Measurements from ENCODE around the gene GRAMD1B.
A peak's percentile ranks its signal among the peaks of the same experiment; 100 is the strongest.

The GRAMD1B gene

DNA sequence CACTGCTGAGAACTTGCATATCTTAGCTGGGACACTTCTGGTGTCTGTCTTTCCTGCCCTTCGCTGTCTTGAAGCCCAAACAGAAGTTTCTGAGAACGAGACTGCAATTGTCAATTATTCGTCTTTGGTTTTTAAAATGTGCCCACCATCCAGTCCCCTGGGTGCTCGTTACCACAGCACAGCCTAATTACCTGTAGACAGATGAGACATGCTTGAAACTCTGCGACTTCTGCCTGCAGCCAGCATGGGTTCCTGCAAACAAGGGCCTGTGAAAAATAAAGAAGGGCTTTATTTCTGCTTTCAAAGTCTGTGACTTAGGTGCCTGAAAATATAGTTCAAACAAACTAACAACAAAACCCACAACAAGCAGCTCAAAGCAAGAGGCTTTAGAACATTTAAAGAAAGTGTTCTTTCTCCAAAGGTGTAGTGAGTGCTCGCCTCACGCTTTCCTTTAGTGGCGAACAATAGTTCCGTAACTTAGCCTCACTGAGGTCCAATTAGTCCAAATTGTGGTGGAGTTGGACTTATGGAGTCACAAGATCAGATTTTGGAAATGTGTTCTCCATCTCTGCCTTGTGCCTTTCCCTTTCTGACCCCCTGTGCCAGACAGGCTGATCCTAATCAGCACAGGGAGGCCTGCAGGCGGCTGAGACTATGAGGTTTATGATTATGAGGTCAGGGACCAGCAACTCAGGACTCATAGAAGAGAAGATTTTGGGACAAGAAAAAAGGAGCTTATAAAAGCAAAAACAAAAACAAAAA is 20.4 kb upstream of the GRAMD1B start:
- no peak for DNase-seq (ENCODE audit: low read depth)

DNA sequence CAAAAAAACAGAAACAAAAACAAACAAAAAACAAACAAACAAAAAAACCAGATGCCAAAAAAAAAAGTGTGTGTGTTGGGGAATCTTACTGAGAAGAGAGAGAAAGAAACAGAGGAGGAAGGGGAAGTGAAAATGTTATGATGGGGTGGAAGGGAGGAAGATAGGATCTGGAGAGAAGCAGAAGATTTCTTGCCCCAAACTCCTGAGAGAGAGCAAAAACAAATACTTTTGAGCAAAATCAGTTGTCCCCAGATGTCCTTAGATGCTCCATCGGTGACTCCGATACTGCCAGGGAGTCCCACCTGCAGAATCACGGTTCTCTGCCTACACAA is 19.9 kb upstream of the GRAMD1B start:
- DNase-seq (ENCODE audit: low read depth) = no peak

DNA sequence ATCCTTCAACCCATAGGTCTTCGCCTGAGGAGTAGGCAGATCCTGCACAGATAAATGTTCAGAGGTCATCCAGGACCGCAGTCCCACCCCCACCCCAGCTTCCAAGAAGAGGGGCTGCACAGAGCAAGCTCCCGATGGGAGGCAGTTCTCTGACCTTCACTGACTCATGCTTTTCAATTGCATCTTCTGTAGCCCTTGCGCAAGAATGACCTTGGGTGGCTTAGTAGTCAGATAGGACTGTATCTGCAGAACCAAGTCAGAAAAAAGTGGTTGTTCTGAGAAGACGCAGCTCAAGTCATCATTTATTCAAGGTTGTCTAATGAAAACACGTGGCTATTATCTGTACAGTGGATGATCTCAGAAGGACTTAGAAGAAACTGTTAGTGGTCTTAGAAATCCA is 16.4 kb upstream of the GRAMD1B start:
- no peak for DNase-seq (ENCODE audit: low read depth)

DNA sequence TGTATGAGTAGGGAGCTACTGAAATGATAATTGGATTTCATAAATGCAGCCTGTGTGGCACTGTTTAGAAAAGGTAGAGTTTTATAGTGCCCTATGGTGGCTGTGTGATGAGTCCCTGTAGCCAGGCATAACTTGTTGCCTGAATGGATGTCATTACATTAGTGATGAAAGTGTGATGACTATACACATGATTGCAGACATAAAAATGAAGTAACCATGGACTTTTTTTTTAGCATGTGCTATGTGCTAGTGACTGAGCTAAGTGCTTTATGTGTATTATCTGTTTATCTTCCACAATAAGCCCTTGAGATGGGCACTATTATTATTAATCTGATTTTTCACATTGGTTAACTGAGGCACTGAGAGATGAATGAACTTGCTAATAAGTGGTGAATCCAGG is 13.5 kb upstream of the GRAMD1B start:
- no peak for DNase-seq (ENCODE audit: low read depth)

DNA sequence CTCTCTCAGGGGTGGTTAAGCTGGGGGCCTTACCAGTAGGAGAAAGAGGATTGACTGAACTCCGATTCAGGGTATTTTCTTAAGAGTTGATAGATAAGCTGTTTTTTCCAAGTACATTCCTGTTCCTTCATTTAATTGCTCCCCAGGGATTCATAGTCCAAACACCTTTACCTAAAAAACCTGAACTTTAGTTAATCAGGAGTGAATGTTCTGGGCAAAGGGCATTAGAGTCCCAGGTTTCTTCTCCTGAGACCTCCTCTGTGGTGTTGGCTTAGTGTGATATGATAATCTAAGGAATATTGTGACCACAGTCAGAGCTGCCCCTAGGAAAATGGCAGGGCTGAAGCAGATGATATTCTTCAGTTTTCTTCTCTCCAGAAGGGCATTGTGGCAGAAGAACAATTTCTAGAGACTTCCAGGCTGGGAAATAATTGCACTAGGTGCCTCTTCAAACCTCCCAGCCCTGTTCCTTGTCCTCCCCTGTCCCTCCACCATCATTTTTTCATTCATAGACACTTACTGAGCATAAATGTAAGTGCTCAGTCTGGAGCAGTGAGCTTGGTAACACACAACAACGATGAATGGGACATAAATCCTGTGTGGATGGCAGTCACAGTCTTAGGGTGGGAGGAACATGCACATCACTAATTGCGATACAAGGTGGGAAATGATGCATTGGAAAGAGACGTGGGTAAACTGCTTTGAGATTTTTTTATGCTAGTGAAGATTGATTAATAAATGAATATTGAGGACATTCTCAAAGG is 11.5 kb upstream of the GRAMD1B start:
- no peak for DNase-seq (ENCODE audit: low read depth)

DNA sequence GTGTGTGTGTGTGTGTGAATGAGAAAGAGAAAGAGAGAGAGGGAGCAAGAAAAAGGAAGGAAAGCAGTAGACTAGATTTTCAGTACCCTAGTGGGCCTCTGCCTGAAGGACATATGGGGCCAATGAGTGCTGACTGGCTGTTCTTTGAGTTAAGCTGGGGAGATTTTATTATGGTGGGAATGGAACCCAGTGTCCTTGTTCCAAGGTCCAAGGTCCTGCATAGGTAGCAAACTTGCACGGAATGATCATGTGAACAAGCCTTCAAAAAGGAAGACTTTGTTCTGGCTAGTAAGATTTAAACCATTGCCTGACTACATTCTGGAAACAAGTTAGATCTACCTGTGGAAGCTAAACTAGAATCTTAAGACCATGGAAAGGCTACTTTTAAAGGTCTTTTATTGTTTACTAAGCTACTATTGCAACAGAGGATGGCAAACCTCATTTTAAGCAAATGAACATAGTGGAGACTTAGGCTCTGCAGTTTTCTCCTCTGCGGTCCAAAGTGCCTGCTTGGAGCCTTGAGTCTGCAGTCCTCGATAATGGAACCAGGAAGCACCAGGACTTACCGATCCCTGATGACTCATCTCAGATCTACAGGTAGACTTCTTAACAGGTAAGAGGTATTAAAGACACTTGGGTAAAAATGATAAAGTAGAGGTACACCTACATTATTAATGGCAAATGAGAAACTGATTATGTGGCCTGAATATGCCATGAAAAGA is 10.2 kb upstream of the GRAMD1B start:
- no peak for DNase-seq (ENCODE audit: low read depth)

DNA sequence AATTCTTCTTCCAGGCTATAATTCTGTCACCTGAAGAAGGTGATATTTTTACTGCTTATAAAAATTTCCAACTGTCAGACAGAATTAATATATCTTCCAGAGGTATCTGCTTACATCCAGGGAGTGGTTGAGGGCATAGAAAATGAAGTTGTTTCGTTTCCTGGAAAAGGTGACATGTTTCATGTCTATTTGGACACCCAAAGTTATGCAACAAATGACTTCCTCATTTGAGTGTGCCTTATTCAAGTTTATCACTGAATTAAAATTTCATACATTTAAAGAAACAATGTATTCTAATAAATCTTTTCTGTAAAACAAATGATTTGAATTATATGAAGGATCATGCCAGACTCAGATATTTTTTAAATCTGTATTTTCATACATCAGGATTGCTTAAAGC is 8.5 kb upstream of the GRAMD1B start:
- no peak for DNase-seq (ENCODE audit: low read depth)

DNA sequence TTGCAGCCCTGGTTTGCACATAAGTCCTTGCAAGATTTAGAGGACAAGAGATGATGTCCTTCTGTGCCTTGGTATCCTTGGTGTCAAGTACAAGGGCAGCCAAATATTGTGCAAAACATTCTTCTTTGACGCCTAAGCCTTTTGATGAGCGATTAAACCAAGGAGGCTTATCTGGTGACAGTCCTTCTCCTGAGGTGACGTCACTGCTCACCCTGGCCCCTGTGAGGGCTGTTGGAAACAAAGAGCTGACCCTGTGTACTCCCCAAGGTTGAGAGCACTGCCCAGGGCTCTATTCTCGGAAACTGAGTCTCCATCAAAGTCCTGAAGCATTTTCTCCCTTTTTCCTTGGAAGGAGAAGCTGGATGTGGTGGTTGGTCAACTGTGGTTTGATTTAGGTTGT is 4.7 kb upstream of the GRAMD1B start:
- no peak for DNase-seq (ENCODE audit: low read depth)

DNA sequence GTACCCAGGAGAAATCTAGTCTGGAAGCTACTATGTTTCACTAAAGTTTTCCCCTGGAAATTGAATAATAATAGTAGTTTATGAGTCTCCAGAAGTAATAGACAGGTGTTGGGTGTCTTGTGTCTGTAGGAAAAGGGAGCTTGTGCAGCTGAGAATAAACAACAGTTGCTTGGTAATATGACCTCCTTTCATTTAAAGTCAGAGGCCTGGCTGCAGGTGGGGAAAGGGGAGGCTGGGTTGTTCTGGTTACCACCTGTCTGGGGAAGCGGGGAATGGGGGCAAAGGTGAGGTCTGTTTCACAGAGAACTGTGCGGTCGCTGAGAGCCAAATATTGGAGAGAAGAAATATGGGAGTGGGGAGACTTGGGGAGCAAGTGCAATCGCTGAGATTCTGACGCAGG is 3.3 kb upstream of the GRAMD1B start:
- no peak for DNase-seq (ENCODE audit: low read depth)

DNA sequence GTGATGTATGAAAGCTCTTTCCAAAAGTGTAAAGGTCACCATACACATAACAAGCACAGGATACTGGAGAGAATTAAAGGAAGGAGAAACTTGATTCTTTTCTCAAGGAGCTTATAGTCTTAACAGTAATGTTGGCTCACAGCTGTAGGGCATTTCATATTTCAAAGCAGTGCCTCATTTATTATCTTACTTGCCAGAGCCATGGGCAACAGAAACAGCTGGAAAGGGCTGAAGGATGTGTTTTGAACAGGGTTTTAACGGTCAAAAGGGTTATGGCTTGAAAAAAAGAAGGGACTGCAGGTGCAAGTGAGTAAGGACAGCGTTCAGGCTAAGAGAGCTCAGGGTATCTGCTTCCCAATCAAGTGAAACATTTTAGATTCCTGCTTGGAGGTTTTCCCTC is 2.7 kb upstream of the GRAMD1B start:
- DNase-seq (ENCODE audit: low read depth) = no peak

DNA sequence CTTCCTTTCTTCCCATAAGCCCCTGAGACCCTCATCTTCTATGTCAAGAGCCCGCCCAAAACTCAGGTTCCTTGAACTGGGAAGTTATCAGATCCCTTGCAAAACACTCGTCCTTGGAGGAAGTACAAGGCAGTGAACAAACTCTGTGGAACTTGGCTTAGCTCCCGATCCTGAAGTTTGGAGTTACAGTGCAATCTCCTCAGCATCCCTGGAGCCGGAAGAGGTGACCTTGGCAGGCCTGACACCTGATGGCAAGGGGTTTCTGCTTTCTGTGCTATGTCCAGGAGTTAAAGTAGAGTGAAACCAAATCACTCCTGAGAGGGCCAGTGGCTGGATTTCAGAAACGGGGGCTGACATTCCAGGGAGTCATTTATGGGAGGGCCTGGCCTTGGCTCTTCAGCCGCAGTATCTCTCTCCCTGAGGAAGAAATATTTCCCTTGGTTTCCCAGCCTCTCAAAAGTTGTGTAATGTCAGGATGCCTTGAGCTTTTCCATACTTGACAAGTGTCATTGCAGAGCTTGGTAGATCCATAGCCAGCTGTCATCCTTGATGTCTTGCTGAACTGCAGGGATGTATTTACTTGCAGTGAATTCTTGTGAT is 1.9 kb upstream of the GRAMD1B start:
- no peak for DNase-seq (ENCODE audit: low read depth)

DNA sequence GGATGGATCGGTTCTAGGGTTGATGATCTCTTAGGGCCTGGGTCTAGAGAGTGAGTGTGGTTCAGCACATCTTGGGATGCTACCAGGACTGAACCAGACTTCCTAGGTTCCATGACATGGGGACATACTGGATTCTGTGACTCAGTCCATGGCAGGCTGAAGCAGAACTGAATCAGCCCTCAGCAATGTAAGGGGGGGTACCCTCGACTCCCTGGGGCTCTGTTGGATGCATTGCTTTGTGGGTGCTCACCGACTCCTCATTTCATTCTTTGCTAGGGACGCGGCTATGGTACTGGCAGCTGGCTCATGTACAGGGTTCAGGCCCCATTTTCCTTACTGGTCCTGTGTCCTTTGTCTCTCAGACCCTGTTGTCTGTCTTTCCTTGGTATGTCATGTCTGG is 733 bp upstream of the GRAMD1B start:
- peak; percentile 45 for DNase-seq (ENCODE audit: low read depth)

DNA sequence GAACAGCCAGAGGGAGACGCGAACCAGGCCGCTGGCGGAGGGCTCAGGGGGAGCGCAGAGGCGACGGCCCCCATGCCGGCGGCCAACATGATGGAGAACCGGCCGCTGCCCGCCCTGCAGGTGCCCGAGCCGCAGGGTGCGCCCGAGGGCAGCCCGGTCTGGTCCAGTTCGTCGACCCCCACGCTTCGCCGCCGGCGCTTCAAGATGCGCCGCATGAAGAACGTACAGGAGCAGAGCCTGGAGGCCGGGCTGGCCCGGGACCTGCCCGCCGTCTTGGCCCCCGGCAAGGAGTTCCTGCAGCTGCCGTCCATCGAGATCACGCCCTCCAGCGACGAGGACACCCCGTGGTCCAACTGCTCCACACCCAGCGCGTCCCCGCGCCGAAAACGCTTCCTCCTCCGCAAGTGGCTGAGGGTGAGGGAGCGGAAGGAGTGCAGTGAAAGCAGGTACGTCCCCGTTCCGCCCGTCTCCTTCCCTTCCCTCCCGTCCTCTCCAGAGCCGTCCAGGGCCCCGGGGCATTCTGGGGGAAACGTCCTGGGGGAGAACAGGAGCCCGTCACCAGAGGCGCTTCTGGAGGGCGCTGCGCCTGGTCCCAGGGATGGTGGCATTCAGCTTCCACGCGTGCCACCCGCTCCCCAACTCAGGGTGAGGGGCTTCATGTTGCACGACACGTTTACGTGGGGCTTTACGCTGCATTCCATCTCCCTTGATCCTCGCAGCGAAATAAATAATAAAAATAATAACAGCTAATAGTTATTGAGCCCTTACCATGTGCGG is 840 bp downstream of the GRAMD1B start:
- no peak for DNase-seq (ENCODE audit: low read depth)

DNA sequence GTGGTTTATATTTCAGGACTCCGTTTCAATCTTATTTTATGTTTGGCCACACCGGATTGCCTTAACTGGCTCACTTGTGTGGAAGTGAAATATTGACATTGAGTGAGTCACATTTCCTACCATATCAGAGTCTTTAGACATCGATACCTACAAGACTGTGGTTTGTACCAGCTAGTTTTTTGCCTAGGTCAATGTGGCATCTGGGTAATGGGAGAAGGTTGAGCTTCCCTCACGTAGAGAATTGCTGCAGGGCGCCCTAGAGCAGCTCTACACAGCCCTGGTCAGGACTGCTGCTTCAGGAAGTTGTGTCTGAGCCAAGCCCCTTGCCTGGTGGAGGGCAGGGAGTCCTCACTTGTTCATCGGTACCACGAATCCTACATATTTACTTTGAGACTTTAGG is 1.6 kb downstream of the GRAMD1B start:
- no peak for DNase-seq (ENCODE audit: low read depth)

DNA sequence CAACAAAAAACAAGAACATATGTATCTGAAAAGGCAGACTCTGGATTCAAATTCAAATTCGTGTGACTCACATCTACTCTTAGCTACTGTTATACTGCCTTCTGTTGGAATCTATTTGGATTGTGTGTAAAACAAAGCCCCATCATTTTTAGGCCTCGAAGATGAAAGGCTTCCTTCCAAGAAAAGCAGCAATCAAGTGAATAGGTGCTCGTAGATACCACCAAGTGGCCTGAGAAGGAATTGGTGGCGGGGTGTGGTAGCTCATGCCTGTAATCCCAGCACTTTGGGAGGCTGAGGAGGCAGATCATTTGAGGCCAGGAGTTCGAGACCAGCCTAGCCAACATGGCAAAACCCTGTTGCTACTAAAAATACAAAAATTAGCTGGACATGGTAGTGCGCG is 4.2 kb downstream of the GRAMD1B start:
- no peak for DNase-seq (ENCODE audit: low read depth)

DNA sequence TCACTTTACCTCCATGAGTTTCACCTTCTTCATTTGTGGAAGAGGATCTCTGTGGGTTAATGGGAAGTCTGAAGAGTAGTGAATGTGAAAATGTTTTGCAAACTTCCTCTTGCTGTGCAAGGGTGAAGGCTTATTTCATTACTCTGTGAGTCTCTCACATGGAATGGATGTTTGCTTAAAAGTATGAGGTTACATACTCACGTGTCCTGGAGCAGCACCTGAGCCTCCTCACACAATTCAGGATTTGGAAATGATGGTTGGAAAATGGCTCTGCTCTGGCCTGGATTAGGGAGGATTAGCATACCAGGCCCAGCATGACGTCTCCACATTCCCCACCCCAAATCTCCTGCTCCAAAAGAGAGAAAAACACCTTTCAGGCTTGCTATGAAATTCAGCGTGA is 4.8 kb downstream of the GRAMD1B start:
- DNase-seq (ENCODE audit: low read depth) = no peak

DNA sequence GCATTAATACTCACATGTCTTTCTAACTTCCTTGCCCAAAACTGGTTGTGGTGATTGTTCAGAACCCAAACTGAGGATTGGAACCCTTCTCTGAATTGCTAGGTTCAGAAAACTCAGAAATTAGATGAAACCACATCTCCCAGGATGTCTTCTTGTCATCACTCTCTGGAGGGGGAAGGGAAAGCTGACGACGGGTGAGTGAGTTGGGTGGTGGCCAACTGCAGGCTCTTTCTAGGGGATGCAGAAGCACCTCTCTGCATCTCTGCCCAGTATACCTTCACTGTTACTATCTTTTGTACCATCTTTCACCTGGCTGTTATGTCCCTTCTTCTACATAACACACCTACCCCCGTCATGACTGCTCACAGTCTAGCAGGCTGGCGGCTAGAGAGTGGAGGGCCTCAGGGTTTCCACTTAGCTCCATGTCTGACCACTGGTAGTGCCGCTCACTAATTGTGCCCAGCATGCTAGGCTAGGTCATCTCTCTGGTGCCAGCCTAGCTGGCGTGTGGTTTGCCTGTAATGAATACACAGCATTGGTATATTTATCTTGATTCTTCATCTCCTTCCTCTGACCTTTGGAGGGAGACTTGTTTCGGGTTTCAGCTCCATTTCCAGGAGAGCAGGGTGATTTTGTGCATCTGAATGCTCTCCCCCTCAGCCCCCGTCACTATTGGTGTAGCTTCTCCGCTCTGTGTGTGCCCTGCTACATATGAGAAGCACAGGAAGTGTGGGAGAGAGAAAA is 7.3 kb downstream of the GRAMD1B start:
- DNase-seq (ENCODE audit: low read depth) = no peak

DNA sequence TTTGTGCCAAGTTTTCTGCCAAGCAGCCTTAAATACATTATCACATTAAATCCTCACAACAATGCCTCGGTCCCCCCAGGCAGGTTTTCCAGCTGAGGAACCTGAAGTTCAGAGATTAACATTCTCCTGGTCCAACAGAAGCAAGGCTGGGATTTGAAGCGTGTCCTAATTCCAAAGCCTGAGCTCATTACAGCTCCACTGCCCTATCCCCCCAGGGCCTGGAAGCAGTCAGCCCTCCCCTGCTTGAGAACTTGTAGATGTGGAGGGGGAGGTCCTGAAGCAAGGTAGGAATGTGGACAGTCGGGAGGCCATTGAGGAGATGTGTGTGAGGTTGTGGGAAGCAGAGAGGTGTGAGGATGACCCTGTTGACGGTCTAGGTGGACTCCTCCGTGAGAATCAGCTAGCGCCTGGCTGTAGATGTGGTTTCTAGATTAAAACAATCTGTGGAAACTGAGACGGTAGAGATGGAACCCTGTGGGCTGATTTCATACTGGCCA is 8.1 kb downstream of the GRAMD1B start:
- peak; percentile 13 for DNase-seq (ENCODE audit: low read depth)

DNA sequence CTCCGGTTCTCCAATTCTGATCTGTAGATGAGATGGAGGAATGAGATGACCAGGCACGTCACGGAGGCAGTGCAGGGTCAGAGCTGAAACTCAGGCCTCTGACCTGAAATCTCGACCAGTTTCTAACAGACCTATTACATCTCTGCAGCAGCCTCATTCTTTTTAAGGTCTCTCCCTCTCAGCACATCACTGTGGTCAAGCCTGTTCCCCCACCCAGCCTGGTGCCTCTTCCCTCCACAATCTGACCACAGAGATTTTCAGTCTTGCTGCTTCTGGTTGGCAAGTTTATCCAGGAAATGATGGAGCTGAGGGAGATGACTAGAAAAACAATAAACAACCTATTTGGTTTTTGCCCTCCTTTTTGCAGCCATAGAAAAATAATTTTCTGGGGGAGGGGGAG is 9.5 kb downstream of the GRAMD1B start:
- no peak for DNase-seq (ENCODE audit: low read depth)

DNA sequence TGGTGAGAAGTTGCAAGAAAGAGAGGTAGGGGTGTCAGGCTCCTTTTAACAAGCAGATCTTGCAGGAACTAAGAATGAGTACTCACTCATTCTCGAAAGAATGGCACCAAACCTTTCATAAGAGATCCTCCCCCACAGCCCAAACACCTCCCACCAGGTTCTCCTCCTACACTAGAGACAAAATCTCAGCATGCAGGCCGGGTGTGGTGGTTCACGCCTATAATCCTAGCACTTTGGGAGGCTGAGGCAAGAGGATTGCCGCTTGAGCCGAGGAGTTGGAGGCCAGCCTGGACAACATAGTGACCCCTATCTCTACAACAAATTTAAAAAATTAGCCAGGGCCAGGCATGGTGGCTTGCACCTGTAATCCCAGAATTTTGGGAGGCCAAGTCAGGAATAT is 11.1 kb downstream of the GRAMD1B start:
- no peak for DNase-seq (ENCODE audit: low read depth)

Measured in non-pigmented ciliary epithelial cell (primary cell).